ENCODE results near the gene CPEB1.

- TF ChIP-seq POLR2AphosphoS5 (IDR thresholded peaks at IDR 0.05; ENCODE audit: low read depth, low read length) = no peak
- TF ChIP-seq SIN3A (IDR thresholded peaks at IDR 0.05; ENCODE audit: borderline replicate concordance, insufficient read depth, low read length) = no peak
Observed at GRCh38 chr15:82597815-82598214, 49.3 kb downstream of the CPEB1 start.

Measured in PFSK-1 (cell line).